ENCODE measurements around the gene MAPKAPK2.

DNA sequence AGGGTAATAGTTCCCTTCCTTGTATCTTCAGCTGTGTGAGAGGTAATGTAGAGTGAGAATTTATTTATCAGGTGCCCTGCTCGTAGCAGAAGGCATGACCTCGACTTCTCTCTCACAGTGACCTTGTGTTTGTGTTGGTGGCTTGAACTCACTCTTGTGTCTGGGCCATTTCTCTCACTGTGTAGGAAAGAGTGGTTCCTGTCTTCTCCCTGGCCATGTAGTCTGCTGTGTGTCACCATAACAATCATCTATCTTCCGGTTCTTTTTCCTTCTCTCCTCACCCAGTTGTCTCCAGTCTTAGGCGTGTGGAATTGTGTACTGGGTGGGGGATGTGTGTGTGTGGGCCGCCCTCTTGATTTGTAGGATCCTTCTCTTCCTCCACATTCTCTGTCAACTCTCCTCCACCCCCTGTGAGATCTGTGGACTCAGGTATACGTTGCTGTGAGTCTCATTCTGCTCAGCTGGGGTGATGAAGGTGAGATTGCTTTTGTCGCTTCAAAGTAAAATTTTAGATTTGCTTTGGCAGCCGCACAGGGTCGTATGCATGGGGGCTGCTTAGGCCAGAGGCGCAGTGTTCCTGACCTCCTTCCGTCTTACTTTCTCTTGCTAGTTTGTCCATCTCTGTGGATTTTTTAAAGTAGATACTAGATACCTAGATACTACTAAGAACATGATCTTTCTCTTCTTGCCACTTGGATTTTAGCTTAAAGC lies 31.6 kb downstream of the MAPKAPK2 start:
- no peak for TF ChIP-seq EZH2 (IDR thresholded peaks at IDR 0.05; ENCODE audit: borderline replicate concordance)
- TF ChIP-seq, protein P1, sequence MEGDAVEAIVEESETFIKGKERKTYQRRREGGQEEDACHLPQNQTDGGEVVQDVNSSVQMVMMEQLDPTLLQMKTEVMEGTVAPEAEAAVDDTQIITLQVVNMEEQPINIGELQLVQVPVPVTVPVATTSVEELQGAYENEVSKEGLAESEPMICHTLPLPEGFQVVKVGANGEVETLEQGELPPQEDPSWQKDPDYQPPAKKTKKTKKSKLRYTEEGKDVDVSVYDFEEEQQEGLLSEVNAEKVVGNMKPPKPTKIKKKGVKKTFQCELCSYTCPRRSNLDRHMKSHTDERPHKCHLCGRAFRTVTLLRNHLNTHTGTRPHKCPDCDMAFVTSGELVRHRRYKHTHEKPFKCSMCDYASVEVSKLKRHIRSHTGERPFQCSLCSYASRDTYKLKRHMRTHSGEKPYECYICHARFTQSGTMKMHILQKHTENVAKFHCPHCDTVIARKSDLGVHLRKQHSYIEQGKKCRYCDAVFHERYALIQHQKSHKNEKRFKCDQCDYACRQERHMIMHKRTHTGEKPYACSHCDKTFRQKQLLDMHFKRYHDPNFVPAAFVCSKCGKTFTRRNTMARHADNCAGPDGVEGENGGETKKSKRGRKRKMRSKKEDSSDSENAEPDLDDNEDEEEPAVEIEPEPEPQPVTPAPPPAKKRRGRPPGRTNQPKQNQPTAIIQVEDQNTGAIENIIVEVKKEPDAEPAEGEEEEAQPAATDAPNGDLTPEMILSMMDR (IDR thresholded peaks at IDR 0.05; ENCODE audit: poor library complexity): no peak

All from hepatocyte (in vitro differentiated cells).